NCI-H1092 (cell line): ENCODE measurements around the gene ATP1A1.

Experiments used
- DNase-seq: peaks from one replicate; lab custom pipeline; 2025; lab: John Stamatoyannopoulos, UW

Gene ATP1A1

GRCh38 chr1:116372651-116373430 is at the start of gene ATP1A1:
Gene ATP1A1, plus strand, starts transcription at chr1:116373244. Its CDS starts 268 bp downstream, at chr1:116373512.
- peak; percentile 85 for DNase-seq

DNA sequence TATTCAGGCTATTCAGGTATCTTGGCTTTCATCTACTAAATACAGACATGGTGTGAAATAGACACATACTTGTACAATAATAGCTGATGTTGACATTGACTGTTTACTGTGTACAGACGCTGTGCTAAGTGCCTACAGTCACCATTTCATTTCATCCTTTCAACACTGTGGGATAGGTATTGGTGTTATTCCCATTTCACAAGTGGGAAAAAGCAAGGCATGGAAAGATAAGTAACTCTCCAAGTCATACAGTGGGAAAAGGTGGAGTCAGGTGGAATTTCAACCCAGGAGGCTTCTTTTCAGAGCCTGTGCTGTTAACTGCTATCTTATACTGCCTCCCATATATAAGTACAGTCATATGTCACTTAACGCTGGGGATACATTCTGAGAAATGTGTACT is 49.6 kb upstream of the ATP1A1 start:
- DNase-seq: no peak

- DNase-seq: no peak
Measured at GRCh38 chr1:116324411-116324810, 48.6 kb upstream of the ATP1A1 start.

DNA sequence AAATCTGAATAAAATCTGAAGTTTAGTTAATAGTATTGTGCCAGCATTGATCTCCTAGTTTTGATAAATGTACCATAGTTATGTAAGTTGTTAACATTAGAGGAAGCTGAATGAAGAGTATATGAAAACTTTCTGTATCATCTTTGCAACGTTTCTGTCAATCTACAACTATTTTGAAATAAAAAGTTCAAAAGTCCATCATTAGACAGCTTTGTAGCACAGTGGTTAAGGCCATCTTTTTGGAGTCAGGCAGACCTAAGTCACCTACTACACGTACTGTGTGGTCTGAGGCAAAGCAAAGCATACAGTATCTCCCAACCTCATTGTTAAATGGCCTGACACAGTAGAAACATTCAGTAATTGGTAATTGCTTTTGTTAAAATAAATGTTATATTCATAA is 47.9 kb upstream of the ATP1A1 start:
- no peak for DNase-seq

- no peak for DNase-seq
Measured at GRCh38 chr1:116325922-116326321, 47.1 kb upstream of the ATP1A1 start.

DNA sequence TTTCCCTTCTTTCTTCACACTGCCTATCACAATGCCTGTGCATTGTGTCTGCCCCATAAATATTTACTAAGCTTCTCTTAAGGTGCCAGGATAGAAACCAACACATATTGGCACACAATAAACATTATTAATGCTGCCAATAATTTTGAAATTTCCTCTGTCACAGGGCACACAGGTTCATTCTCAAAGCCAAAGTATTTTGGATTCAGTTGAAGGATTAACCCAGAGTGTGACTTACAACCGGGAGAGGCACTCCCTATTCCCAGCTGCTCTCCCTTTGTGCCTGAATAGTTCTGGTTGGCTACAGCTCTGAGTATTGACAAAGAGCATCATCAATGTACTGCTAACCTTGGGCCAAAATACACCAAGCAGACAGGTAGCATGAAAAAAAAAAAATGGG is 46.6 kb upstream of the ATP1A1 start:
- no peak for DNase-seq

DNA sequence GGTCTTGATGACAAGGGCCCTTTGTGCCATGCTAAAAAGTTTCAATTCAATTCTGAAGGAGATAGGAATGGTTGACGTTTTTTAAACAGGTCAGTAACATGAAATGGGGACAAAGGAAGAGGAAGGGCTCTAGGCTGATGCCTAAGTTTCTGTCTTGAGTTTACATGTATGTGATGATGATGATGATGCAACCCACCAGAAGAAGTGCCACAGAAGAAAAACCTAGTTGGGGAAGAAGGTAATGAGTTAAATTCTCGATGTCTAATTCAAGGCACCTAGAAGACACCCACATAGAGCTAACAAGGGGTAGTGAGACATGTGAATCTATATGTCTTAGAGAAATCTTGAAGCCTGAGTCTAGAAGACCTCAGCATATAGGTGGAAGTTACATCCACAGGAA is 44.4 kb upstream of the ATP1A1 start:
- DNase-seq: no peak

DNA sequence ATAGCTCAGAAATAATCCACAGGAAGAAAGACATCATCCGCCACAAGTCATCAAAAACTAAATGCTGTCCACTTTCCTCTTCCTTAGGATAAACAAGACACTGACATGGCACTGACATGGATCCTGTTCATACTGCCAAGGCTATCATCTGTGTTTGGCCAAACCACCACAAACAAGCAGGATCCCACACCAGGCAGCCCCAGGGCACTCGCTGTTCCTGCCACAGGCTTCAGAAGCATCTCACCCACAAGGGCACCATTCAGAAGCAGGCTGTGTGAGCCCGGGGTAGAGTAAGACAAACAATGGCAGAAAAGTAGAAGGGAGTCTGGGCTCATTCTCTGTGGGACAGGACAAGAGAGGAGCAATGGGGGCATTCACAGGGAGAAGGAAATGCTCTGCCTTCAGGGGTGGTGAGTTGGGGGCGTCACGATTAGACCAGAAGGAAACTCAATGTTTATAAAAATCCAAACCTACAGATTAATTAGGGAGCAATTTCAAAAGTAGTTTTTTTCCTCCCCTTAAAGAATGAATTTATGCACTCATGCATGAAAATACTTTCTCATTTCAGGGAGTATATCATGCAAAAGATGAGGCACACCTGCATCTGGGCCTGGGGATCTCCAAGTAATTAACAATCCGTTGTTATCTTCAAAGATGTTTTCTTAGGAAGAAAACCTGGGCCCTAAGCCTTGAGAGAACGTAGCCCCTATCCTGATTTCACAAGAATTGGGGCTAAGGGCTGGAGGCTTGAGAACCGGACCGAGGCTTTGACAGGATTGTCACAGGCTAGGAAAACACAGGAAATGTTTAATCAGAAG is 43.3 kb upstream of the ATP1A1 start:
- DNase-seq: no peak

DNA sequence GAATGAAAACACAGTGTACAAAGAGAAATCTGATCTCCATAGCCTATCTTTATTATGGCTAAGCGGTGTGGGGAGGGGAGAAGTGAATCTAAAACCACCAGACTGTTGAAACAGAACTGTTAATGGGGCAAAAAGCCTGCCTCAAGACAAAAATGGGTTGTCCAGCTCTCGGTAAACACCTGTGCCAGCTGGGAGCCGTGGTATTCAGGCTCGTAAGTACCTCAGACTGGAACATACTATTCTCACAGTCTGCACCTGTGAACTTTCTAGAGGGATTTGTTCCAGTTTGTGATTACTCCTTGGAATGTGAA is 42.7 kb upstream of the ATP1A1 start:
- DNase-seq: peak; percentile 48

DNA sequence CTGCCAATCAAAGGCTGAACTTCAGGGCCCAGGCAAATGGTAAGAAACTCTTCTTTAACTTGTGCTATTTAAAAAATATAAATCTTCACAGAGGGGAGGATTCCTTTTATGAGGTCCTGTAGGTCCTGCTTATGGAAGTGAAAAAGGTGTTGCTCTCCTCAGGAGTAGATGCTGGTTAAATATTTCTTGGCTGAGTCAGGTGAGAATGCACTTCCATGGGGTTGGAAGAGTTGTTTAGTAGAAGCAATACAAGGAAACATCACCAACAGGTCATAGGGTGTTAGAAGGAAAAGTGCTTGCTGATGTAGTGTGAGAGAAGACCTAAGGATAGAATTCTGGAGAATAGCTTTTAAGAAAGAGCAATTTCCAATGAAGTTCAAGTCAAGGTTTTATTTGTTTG is 42.2 kb upstream of the ATP1A1 start:
- no peak for DNase-seq

DNA sequence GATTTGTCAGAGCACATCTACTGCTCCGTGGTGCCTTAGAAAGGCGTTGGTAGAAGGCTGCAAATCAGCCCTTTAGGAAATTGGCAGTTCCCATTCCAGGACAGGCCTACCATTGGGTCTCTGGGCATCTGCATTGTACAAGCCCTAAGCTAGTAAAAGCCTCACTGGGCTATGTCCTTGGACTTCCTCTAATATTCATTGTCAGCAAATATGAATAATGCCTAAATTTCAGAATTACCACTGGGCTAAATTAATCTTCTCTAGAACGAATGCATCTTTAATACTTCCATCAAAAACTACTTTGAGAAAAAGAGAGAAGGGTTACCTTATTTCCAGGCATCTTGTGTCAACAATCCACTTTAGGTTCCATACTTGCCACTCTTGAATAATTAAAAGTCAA is 41.5 kb upstream of the ATP1A1 start:
- DNase-seq: no peak

DNA sequence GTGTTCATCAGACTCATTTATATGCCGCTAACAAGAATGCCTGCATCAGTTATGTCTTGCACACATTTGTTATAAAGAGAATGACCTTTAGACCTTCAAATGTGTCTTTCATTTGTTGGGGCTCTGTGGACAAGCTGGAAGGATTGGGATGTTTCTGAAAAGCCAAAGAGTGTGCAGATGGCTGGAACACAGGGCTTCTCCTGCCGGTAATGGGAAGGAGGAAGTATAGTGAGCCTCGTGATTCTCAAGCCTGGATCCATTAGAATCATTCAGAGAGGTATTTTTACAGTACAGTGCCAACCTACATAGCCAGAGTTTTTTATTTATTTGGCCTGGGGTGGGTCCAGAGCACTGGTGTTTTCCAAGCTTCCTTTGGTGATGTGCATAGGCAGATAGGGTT is 40.6 kb upstream of the ATP1A1 start:
- no peak for DNase-seq

GRCh38 chr1:116333171-116334014 is 39.7 kb upstream of the ATP1A1 start:
- DNase-seq: no peak

- DNase-seq: no peak
Measured at GRCh38 chr1:116334015-116334547, 39.0 kb upstream of the ATP1A1 start.

DNA sequence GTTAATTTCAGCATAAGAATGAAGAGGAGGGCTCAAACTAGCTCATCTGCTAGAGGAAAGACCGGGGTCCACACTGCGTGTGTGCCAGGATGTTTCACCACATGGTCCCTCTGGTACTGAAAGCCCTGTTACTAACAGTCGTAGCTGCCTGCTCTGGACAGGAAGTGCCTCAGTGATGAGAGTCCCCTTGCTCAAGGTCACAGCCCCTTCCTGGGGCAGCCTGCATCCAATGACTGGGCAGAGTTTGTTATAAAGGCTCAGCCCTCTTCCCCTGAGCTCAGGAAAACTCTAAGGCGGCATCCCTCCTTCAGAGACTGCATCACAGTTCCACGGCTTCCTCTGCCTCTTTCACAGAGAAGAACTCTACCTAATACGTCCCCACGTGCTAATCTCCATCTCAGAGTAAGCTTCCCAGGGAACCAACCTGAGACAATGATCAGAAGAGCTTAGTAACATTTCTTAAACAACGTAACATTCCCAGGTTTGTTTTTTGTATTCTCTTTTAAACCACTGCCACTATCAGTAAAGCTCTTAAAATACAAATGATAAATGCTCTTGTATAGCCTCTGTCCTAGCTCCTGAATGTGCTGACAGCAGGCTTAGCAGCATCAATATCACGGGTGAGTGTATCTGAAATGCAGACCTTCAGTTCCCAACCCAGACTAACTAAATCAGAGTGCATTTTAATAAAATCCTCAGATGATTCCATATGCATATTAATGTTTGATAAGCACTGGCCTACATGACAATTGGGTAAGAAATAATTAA is 38.0 kb upstream of the ATP1A1 start:
- DNase-seq: no peak

DNA sequence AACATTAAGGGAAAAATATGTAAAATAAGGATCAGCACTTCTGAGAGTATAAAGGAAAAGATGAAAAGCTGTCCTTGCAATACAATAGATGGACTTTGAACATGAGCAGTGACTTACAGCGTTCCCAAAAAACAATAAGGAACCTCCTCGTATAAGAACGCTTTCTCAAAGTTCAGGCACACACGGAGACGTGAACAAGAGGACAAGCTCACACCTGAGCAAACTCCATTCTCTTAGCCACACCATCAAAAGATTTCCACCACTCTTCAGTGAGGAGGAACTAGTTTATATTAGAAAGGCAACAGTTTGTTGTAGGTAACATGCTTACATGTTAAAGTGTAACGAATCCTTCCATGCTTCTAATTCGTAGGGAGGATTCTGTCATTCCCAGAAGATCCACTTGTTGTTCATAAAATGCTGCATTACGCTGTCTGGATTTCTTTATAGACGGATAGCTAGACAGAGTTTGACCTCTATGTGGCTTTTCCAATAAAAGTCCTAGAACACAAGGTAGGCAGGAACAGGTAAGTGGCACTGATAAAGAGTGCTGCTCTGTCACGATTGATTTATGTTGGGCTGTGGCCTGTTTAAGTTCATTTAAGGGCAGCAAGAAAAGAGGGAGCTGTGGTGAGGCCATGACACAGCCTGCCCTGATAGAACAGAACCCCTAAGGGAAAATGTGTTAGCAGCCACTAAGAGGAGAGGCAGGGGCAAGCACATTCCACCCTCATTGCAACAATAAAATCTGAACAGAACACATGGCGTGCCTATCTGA is 37.0 kb upstream of the ATP1A1 start:
- DNase-seq: no peak

- DNase-seq: no peak
Measured at GRCh38 chr1:116337398-116337797, 35.6 kb upstream of the ATP1A1 start.

GRCh38 chr1:116338400-116338799 is 34.6 kb upstream of the ATP1A1 start:
- no peak for DNase-seq

GRCh38 chr1:116340506-116341231 is 32.4 kb upstream of the ATP1A1 start:
- no peak for DNase-seq

DNA sequence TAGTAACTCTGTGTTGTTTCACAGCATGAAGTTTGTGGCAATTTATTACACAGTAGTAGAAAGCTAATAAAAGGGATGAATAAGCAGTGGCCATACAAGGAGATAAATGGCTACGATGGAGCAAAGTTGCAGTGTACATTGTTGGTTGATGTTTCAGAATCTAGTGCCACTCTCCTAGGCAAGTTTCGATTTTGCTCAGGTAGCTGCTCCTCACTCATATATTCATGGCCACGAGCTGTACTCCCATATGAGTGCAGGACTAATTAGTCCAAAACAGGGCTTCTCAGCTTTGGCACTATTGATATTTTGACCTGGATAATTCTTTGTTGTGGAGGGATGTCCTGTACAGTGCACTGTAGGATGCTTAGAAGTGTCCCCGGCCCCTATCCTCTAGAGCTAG is 30.0 kb upstream of the ATP1A1 start:
- no peak for DNase-seq
